GM19099 (cell line): Measurements from ENCODE around the gene LRRN3.

Source experiments
- POLR2A ChIP-seq: IDR thresholded peaks from 3 replicates; pipeline ENCODE4 v1.6.1; 2011; ENCODE audit warnings: low read depth; ENCODE audit not compliant: insufficient read length; ENCODE audit errors: extremely low read depth

The LRRN3 gene

GRCh38 chr7:111090846-111091245 is at the start of gene LRRN3:
TSS of gene LRRN3 (plus strand) at chr7:111091127. CDS start at chr7:111122773, 31,646 bp downstream.
- TF ChIP-seq POLR2A = no peak

GRCh38 chr7:111041577-111041976 is 49.4 kb upstream of the LRRN3 start:
- TF ChIP-seq POLR2A = no peak

GRCh38 chr7:111042842-111043241 is 48.1 kb upstream of the LRRN3 start:
- no peak for TF ChIP-seq POLR2A

- no peak for TF ChIP-seq POLR2A
Measured at GRCh38 chr7:111043561-111043960, 47.4 kb upstream of the LRRN3 start.

GRCh38 chr7:111045449-111045848 is 45.5 kb upstream of the LRRN3 start:
- no peak for TF ChIP-seq POLR2A

GRCh38 chr7:111047595-111047994 is 43.3 kb upstream of the LRRN3 start:
- no peak for TF ChIP-seq POLR2A

GRCh38 chr7:111049971-111050680 is 40.8 kb upstream of the LRRN3 start:
- TF ChIP-seq POLR2A = no peak

- TF ChIP-seq POLR2A = no peak
Measured at GRCh38 chr7:111050875-111051416, 40.0 kb upstream of the LRRN3 start.

- TF ChIP-seq POLR2A = no peak
Measured at GRCh38 chr7:111051832-111052231, 39.1 kb upstream of the LRRN3 start.

GRCh38 chr7:111053035-111053434 is 37.9 kb upstream of the LRRN3 start:
- no peak for TF ChIP-seq POLR2A

GRCh38 chr7:111056371-111056770 is 34.6 kb upstream of the LRRN3 start:
- TF ChIP-seq POLR2A = no peak

- no peak for TF ChIP-seq POLR2A
Measured at GRCh38 chr7:111057066-111057465, 33.9 kb upstream of the LRRN3 start.

GRCh38 chr7:111059833-111060232 is 31.1 kb upstream of the LRRN3 start:
- no peak for TF ChIP-seq POLR2A

GRCh38 chr7:111063166-111063565 is 27.8 kb upstream of the LRRN3 start:
- no peak for TF ChIP-seq POLR2A

- TF ChIP-seq POLR2A = no peak
Measured at GRCh38 chr7:111067251-111067650, 23.7 kb upstream of the LRRN3 start.

GRCh38 chr7:111067682-111068081 is 23.2 kb upstream of the LRRN3 start:
- no peak for TF ChIP-seq POLR2A

- TF ChIP-seq POLR2A = no peak
Measured at GRCh38 chr7:111068618-111069017, 22.3 kb upstream of the LRRN3 start.

GRCh38 chr7:111071556-111071955 is 19.4 kb upstream of the LRRN3 start:
- TF ChIP-seq POLR2A = no peak
